Astrocyte (in vitro differentiated cells and primary cell): ENCODE results near the gene C10orf105.

Source experiments
- EZH2 ChIP-seq: IDR thresholded peaks from 2 replicates; pipeline ENCODE4 v1.6.1; 2012; ENCODE audit warnings: mild to moderate bottlenecking, low read length, inconsistent platforms; ENCODE audit not compliant: insufficient read depth
- TF ChIP-seq, protein P1 (sequence below): IDR thresholded peaks from 2 replicates; pipeline ENCODE4 v1.5.1; 2011; ENCODE audit warnings: low read depth, mild to moderate bottlenecking, inconsistent platforms, low read length, moderate library complexity; ENCODE audit not compliant: insufficient read depth

DNA sequence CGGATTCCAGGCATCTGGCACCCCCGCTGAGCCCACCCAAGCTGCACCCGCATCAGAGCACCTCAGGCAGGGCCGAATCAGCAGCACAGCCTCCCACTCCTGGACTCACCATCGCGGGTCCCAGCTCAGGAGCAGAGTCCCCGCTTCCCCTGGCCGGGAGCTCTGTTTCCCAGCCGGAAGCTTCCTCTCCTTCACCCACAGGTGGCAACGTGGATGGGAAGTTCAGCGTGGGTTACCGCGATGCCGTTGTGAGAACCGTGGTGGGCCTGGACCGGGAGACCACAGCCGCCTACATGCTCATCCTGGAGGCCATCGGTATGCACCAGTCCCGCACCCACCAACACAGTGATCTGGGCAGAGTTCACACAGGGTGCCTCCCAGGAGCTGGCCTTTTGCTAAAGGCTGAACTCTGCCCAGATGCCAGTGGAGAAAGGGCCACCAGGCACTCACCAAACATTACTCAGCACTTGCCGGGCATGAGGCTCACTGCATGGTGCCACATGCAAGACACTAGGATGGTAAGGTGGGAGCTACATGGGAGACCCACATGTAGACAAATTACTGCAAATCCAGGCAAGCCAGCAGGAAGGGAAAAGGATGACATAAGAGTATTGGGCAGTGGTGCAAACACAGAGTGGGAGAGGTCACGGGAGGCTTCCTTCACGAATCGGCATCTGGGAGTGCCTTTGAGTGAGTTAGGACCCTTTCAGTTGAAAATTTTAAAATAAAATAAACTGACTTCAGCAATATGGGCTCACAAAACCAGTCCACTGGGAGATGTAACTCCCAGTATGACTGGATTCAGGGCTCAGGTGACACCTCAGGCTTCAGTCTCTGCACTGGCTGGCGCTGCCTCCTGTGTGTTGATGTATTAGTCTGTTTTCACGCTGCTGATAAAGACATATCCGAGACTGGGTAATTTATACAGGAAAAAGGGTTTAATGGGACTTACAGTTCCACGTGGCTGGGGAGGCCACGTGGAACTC lies 10.4 kb downstream of the C10orf105 start:
- TF ChIP-seq, protein P1, sequence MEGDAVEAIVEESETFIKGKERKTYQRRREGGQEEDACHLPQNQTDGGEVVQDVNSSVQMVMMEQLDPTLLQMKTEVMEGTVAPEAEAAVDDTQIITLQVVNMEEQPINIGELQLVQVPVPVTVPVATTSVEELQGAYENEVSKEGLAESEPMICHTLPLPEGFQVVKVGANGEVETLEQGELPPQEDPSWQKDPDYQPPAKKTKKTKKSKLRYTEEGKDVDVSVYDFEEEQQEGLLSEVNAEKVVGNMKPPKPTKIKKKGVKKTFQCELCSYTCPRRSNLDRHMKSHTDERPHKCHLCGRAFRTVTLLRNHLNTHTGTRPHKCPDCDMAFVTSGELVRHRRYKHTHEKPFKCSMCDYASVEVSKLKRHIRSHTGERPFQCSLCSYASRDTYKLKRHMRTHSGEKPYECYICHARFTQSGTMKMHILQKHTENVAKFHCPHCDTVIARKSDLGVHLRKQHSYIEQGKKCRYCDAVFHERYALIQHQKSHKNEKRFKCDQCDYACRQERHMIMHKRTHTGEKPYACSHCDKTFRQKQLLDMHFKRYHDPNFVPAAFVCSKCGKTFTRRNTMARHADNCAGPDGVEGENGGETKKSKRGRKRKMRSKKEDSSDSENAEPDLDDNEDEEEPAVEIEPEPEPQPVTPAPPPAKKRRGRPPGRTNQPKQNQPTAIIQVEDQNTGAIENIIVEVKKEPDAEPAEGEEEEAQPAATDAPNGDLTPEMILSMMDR: no peak
- no peak for TF ChIP-seq EZH2
